Measurements from ENCODE around the gene TBC1D32. TPM values are rescaled to one million over a fixed set of nuclear protein-coding genes. Genes with fewer than 3 reads are reported as not detected.
"Not testable (repeated sequence)": the region's sequence is repeated elsewhere in the genome, so short reads cannot be mapped to it uniquely, and the experiment has no call there.

The TBC1D32 gene
- total RNA-seq, 4 donors from 2014 or later = 13.4 to 49.6 (median 22.6) TPM

DNA sequence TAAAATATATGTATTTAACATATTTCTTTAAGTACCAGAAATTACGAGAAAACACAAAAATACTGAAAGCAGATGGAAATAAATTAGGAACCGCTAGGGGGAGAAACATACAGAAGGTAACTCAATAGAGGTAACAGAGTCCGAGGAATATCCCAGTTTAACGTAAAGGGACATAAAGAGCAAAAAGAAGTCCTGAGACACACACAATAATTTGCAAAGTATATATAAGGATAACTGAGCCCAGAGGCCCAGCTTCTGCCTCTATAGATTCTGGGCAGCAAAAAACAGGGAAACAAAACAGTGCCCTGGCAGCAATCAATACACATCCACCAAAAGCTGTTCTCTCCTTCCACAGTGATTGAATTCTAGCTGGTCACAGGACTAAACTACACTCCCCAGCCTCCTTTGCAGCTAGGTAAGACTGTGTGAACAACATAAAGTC is 15.1 kb downstream of the TBC1D32 start:
- intact Hi-C loops (cut with DNase I; ENCODE audit: low total_unique reads) (no loop called here), in situ Hi-C loops (cut with MboI; ENCODE audit: low pct_ligation_motif_present in 1 of 4, low pct_unique_long_range_greater_than_20kb in 1 of 4, low sequenced_read_pairs in 3 of 4) (no loop called here)
- 27 to 44% methylated on average over 4 of the region's 4 CpGs for WGBS, 2 donors (ENCODE audit: low coverage in 1 of 2)
- H3K4me3 ChIP-seq = no peak overlapping the region
- no peak for TF ChIP-seq EP300 (IDR thresholded peaks at IDR 0.05; ENCODE audit: low read depth)
- TF ChIP-seq, protein P1, sequence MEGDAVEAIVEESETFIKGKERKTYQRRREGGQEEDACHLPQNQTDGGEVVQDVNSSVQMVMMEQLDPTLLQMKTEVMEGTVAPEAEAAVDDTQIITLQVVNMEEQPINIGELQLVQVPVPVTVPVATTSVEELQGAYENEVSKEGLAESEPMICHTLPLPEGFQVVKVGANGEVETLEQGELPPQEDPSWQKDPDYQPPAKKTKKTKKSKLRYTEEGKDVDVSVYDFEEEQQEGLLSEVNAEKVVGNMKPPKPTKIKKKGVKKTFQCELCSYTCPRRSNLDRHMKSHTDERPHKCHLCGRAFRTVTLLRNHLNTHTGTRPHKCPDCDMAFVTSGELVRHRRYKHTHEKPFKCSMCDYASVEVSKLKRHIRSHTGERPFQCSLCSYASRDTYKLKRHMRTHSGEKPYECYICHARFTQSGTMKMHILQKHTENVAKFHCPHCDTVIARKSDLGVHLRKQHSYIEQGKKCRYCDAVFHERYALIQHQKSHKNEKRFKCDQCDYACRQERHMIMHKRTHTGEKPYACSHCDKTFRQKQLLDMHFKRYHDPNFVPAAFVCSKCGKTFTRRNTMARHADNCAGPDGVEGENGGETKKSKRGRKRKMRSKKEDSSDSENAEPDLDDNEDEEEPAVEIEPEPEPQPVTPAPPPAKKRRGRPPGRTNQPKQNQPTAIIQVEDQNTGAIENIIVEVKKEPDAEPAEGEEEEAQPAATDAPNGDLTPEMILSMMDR (IDR thresholded peaks at IDR 0.05) = peak; percentile 32 to 42 (median 39)
- TF ChIP-seq POLR2A (IDR thresholded peaks at IDR 0.05) = no peak
- TF ChIP-seq POLR2AphosphoS5 (IDR thresholded peaks at IDR 0.05) = no peak
- no peaks in the 10 kb centered on the region for H3K27me3 ChIP-seq
- no peaks in the 10 kb centered on the region for H3K9me3 ChIP-seq
- no peak overlapping the region for H3K27ac ChIP-seq
- H3K4me1 ChIP-seq = peaks cover 0 to 14% (median 5%) of the 10 kb centered on the region in 4 donors
- no peak for DNase-seq
- H3K36me3 ChIP-seq = no peaks in the 10 kb centered on the region

DNA sequence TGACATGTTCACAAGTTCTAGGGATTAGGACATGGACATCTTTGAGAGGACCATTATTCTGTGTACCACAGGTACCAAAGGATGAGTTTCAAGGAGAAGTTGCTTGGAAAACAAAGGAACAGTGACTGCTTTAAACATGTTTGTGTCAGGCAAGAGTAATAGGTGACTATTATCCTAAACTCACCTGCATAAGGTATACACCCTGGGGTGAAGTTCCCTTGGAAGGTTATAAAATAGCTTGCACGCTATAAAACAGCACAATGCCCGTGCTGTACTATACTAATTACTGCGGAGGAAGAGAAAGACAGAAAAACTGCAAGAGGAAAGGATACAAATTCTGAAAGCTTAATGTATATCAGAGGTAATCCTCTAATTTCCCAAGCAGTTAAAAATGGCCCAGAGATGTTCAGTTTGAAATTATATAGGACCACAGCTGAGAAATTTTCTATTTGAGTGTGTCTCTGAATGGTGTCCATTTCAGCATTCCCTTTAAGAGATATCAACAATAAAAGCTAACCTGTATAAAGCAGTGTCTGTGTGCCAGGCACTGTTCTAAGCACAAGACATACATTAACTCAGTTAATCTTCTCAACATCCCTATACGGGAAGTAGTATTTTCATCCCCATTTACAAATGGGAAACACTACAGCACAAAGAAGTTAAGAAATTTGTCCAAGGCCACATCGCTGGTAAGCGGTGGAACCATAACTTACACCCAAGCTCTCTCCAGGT is 19.7 kb downstream of the TBC1D32 start:
- in situ Hi-C loops (cut with MboI; ENCODE audit: low pct_ligation_motif_present in 1 of 4, low pct_unique_long_range_greater_than_20kb in 1 of 4, low sequenced_read_pairs in 3 of 4) (no loop called here), intact Hi-C loops (cut with DNase I; ENCODE audit: low total_unique reads) (no loop called here)
- 66 to 79% methylated on average over 6 of the region's 6 CpGs for WGBS, 2 donors (ENCODE audit: low coverage in 1 of 2)

DNA sequence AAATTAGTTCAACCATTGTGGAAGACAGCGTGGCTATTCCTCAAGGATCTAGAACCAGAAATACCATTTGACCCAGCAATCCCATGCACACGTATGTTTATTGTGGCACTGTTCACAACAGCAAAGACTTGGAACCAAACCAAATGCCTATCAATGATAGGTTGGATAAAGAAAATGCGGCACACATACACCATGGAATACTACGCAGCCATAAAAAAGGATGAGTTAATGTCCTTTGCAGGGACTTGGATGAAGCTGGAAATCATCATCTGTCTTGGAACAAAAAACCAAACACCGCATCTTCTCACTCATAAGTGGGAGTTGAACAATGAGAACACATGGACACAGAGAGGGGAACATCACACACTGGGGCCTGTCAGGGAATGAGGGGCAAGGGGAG is 22.5 kb downstream of the TBC1D32 start:
- H3K4me3 ChIP-seq; H3K9me3 ChIP-seq; H3K27me3 ChIP-seq; intact Hi-C loops (cut with DNase I; ENCODE audit: low total_unique reads); DNase-seq; H3K36me3 ChIP-seq; H3K27ac ChIP-seq; in situ Hi-C loops (cut with MboI; ENCODE audit: low pct_ligation_motif_present in 1 of 4, low pct_unique_long_range_greater_than_20kb in 1 of 4, low sequenced_read_pairs in 3 of 4): not testable (repeated sequence)
- WGBS, 2 donors (ENCODE audit: low coverage in 1 of 2) = 98 to 99% methylated on average over 5 of the region's 5 CpGs
- H3K4me1 ChIP-seq = peaks cover 0 to 28% (median 11%) of the 10 kb centered on the region in 4 donors

More for the DNA sequence above, 19.7 kb downstream of the TBC1D32 start:
- no peaks in the 10 kb centered on the region for H3K9me3 ChIP-seq
- no peaks in the 10 kb centered on the region for H3K27me3 ChIP-seq
- H3K27ac ChIP-seq = peak overlapping the region; percentile 47 to 69 (median 64)
- no peaks in the 10 kb centered on the region for H3K36me3 ChIP-seq
- TF ChIP-seq, protein P1 (IDR thresholded peaks at IDR 0.05) = no peak
- peak in 1 of 3 donors; percentile 17 for TF ChIP-seq POLR2AphosphoS5 (IDR thresholded peaks at IDR 0.05)
- no peak for TF ChIP-seq EP300 (IDR thresholded peaks at IDR 0.05; ENCODE audit: low read depth)
- no peak for TF ChIP-seq POLR2A (IDR thresholded peaks at IDR 0.05)
- H3K4me3 ChIP-seq = no peak overlapping the region
- H3K4me1 ChIP-seq = peaks cover 0 to 32% (median 11%) of the 10 kb centered on the region in 4 donors
- no peak for DNase-seq

DNA sequence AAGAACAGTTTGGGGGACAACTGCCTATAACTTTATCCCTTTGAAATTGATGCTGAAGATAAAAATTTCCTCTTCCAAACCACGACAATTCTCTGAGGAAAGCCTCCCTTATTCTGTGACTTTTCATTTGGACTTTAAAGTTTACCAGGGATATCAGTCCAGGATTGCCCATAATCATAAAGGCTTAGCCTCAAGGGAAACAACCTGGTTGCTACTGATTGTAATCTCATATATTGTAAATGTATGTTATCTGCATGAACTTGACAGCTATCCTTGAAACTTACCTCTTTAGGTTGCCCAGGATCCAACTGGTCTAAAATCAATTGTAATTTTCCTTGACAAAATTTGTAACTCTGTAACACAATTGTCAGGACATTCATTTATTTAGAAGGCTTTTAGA is 23.8 kb downstream of the TBC1D32 start:
- H3K27me3 ChIP-seq = no peaks in the 10 kb centered on the region
- DNase-seq = no peak
- TF ChIP-seq POLR2A (IDR thresholded peaks at IDR 0.05) = no peak
- TF ChIP-seq, protein P1 (IDR thresholded peaks at IDR 0.05) = no peak
- no peak for TF ChIP-seq POLR2AphosphoS5 (IDR thresholded peaks at IDR 0.05)
- TF ChIP-seq EP300 (IDR thresholded peaks at IDR 0.05; ENCODE audit: low read depth) = no peak
- WGBS, 2 donors (ENCODE audit: low coverage in 1 of 2) = 38 to 62% methylated on average over 1 of the region's 1 CpG
- intact Hi-C loops (cut with DNase I; ENCODE audit: low total_unique reads) = no loop called here
- peaks cover 0 to 28% (median 11%) of the 10 kb centered on the region in 4 donors for H3K4me1 ChIP-seq
- in situ Hi-C loops (cut with MboI; ENCODE audit: low pct_ligation_motif_present in 1 of 4, low pct_unique_long_range_greater_than_20kb in 1 of 4, low sequenced_read_pairs in 3 of 4) = no loop called here
- H3K36me3 ChIP-seq = no peaks in the 10 kb centered on the region
- peak overlapping the region in 1 of 4 donors; percentile 27 for H3K27ac ChIP-seq
- H3K9me3 ChIP-seq = no peaks in the 10 kb centered on the region
- no peak overlapping the region for H3K4me3 ChIP-seq
